ENCODE results near the gene ASIC5. TPM values are rescaled to one million over a fixed set of nuclear protein-coding genes. Genes with fewer than 3 reads are reported as not detected.

Gene ASIC5
- total RNA-seq, 1 experiment from 2014 or later = not detected

GRCh38 chr4:155789982-155790381 is 76.1 kb downstream of the ASIC5 start:
- CTCF ChIA-PET = no interaction called here
- no peak for TF ChIP-seq CTCF (IDR thresholded peaks at IDR 0.05)
- no peak for TF ChIP-seq POLR2AphosphoS5 (IDR thresholded peaks at IDR 0.05; ENCODE audit: low read depth, low read length)
- no peak for TF ChIP-seq SIN3A (IDR thresholded peaks at IDR 0.05; ENCODE audit: borderline replicate concordance, insufficient read depth, low read depth, low read length)
- TF ChIP-seq TCF7L2 (IDR thresholded peaks at IDR 0.05; ENCODE audit: low read depth, low read length) = no peak
- Histone ChIP-seq H3K27me3 (ENCODE audit: control insufficient read depth, insufficient read depth, low read length) (no peaks in the 10 kb centered on the region), H3K36me3 (ENCODE audit: control insufficient read depth, insufficient read depth, low read length) (no peaks in the 10 kb centered on the region), H3K4me1 (ENCODE audit: control insufficient read depth, insufficient read depth, low read length) (no peaks in the 10 kb centered on the region), H3K4me3 (ENCODE audit: low read depth in 2 of 2, low read length in 2 of 2) (no peak overlapping the region), H3K27ac (ENCODE audit: low read length) (no peak overlapping the region), H3K9me3 (ENCODE audit: control insufficient read depth, insufficient read depth, low read depth, low read length) (no peaks in the 10 kb centered on the region)
- ATAC-seq (no peak), DNase-seq (ENCODE audit: low read depth, low spot score) (no peak)
- intact Hi-C loops (cut with micrococcal nuclease; ENCODE audit: unreplicated experiment) (loop anchor here (10.0 kb wide), 1 partner anchor 985 kb away; no protein-coding TSS in a partner anchor), in situ Hi-C loops (cut with HindIII; ENCODE audit: low pct_unique_long_range_greater_than_20kb, low sequenced_read_pairs) (no loop called here)
- no TSS peak for BruUV-seq (replicated peaks)
- POLR2A ChIA-PET = no interaction called here

- TF ChIP-seq POLR2AphosphoS5 (IDR thresholded peaks at IDR 0.05; ENCODE audit: low read depth, low read length) = no peak
- BruUV-seq (replicated peaks) = no TSS peak
- Histone ChIP-seq H3K27ac (ENCODE audit: low read length) (no peak overlapping the region), H3K27me3 (ENCODE audit: control insufficient read depth, insufficient read depth, low read length) (no peaks in the 10 kb centered on the region), H3K4me1 (ENCODE audit: control insufficient read depth, insufficient read depth, low read length) (no peaks in the 10 kb centered on the region), H3K36me3 (ENCODE audit: control insufficient read depth, insufficient read depth, low read length) (no peaks in the 10 kb centered on the region), H3K9me3 (ENCODE audit: control insufficient read depth, insufficient read depth, low read depth, low read length) (no peaks in the 10 kb centered on the region), H3K4me3 (ENCODE audit: low read depth in 2 of 2, low read length in 2 of 2) (no peak overlapping the region)
- DNase-seq (ENCODE audit: low read depth, low spot score) (no peak), ATAC-seq (no peak)
- intact Hi-C loops (cut with micrococcal nuclease; ENCODE audit: unreplicated experiment) (loop anchor here (10.0 kb wide), 1 partner anchor 985 kb away; no protein-coding TSS in a partner anchor), in situ Hi-C loops (cut with HindIII; ENCODE audit: low pct_unique_long_range_greater_than_20kb, low sequenced_read_pairs) (no loop called here)
- ChIA-PET POLR2A (no interaction called here), CTCF (no interaction called here)
These were observed 76.7 kb downstream of the ASIC5 start for GRCh38 chr4:155789391-155789790.

GRCh38 chr4:155787113-155787710 is 78.9 kb downstream of the ASIC5 start:
- in situ Hi-C loops (cut with HindIII; ENCODE audit: low pct_unique_long_range_greater_than_20kb, low sequenced_read_pairs) (no loop called here), intact Hi-C loops (cut with micrococcal nuclease; ENCODE audit: unreplicated experiment) (loop anchor here (1.0 to 10.0 kb wide), 3 partner anchors 344 to 982 kb away; no protein-coding TSS in a partner anchor)

More at GRCh38 chr4:155787113-155787710, 78.9 kb downstream of the ASIC5 start:
- peak; percentile 91 for ATAC-seq
- Histone ChIP-seq H3K9me3 (ENCODE audit: control insufficient read depth, insufficient read depth, low read depth, low read length) (no peaks in the 10 kb centered on the region), H3K36me3 (ENCODE audit: control insufficient read depth, insufficient read depth, low read length) (no peaks in the 10 kb centered on the region), H3K27me3 (ENCODE audit: control insufficient read depth, insufficient read depth, low read length) (no peaks in the 10 kb centered on the region), H3K4me1 (ENCODE audit: control insufficient read depth, insufficient read depth, low read length) (no peaks in the 10 kb centered on the region), H3K27ac (ENCODE audit: low read length) (no peak overlapping the region), H3K4me3 (ENCODE audit: low read depth in 2 of 2, low read length in 2 of 2) (no peak overlapping the region)
- CTCF ChIA-PET = no interaction called here
- POLR2A ChIA-PET = no interaction called here
- peak; percentile 25 for DNase-seq (ENCODE audit: low read depth, low spot score)
- TF ChIP-seq SIN3A (IDR thresholded peaks at IDR 0.05; ENCODE audit: borderline replicate concordance, insufficient read depth, low read depth, low read length) = no peak
- TF ChIP-seq CTCF (IDR thresholded peaks at IDR 0.05) = peak; percentile 70; the same call in 1 of the 2 replicates
- TF ChIP-seq TCF7L2 (IDR thresholded peaks at IDR 0.05; ENCODE audit: low read depth, low read length) = no peak
- TF ChIP-seq POLR2AphosphoS5 (IDR thresholded peaks at IDR 0.05; ENCODE audit: low read depth, low read length) = no peak
- TF ChIP-seq REST (IDR thresholded peaks at IDR 0.05; ENCODE audit: insufficient read depth in 1 of 2, low read depth in 2 of 2, low read length in 1 of 2) = no peak
- BruUV-seq (replicated peaks) = no TSS peak
